Measurements from ENCODE around the gene FBXO2. TPM values are rescaled to one million over a fixed set of nuclear protein-coding genes. Genes with fewer than 3 reads are reported as not detected.
"Not testable (repeated sequence)": the region's sequence is repeated elsewhere in the genome, so short reads cannot be mapped to it uniquely, and the experiment has no call there.

FBXO2 gene
- total RNA-seq, 6 donors from 2014 or later = 8.2 to 18.0 (median 13.8) TPM

GRCh38 chr1:11615090-11615489 is 39.1 kb downstream of the FBXO2 start:
- H3K27ac ChIP-seq = no peak overlapping the region
- no peak overlapping the region for H3K4me3 ChIP-seq
- DNase-seq = no peak
- H3K36me3 ChIP-seq = no peaks in the 10 kb centered on the region
- WGBS, 2 donors = 42 to 55% methylated on average over 16 of the region's 16 CpGs
- no peak for ATAC-seq (ENCODE audit: low FRiP score in 2 of 2)
- H3K4me1 ChIP-seq = no peaks in the 10 kb centered on the region
- TF ChIP-seq POLR2AphosphoS5 (IDR thresholded peaks at IDR 0.05) (no peak), POLR2A (IDR thresholded peaks at IDR 0.05) (no peak), EP300 (IDR thresholded peaks at IDR 0.05) (no peak), CTCF (IDR thresholded peaks at IDR 0.05) (no peak)
- no peaks in the 10 kb centered on the region for H3K9me3 ChIP-seq
- no peaks in the 10 kb centered on the region for H3K27me3 ChIP-seq

GRCh38 chr1:11613347-11613746 is 40.9 kb downstream of the FBXO2 start:
- Histone ChIP-seq H3K9me3 (no peaks in the 10 kb centered on the region), H3K27ac (no peak overlapping the region), H3K4me1 (no peaks in the 10 kb centered on the region), H3K4me3 (no peak overlapping the region), H3K27me3 (no peaks in the 10 kb centered on the region), H3K36me3 (no peaks in the 10 kb centered on the region)
- WGBS, 2 donors = 81 to 82% methylated on average over 5 of the region's 5 CpGs
- ATAC-seq (ENCODE audit: low FRiP score in 2 of 2) (no peak), DNase-seq (no peak)
- TF ChIP-seq EP300 (IDR thresholded peaks at IDR 0.05) = no peak

- Histone ChIP-seq H3K36me3 (no peaks in the 10 kb centered on the region), H3K9me3 (no peaks in the 10 kb centered on the region), H3K4me3 (no peak overlapping the region), H3K27me3 (no peaks in the 10 kb centered on the region), H3K27ac (no peak overlapping the region), H3K4me1 (no peaks in the 10 kb centered on the region)
- no peak for ATAC-seq (ENCODE audit: low FRiP score in 2 of 2)
- no peak for DNase-seq
- no peak for TF ChIP-seq EP300 (IDR thresholded peaks at IDR 0.05)
- no peak for TF ChIP-seq POLR2AphosphoS5 (IDR thresholded peaks at IDR 0.05)
- TF ChIP-seq POLR2A (IDR thresholded peaks at IDR 0.05) = no peak
- TF ChIP-seq CTCF (IDR thresholded peaks at IDR 0.05) = no peak
- WGBS, 2 donors = 41 to 46% methylated on average over 7 of the region's 7 CpGs
Observed at GRCh38 chr1:11611638-11612327, 42.4 kb downstream of the FBXO2 start.

- WGBS, 2 donors = 56 to 67% methylated on average over 5 to 6 of the region's 6 CpGs
- Histone ChIP-seq H3K27ac (no peak overlapping the region), H3K9me3 (no peaks in the 10 kb centered on the region), H3K4me1 (no peaks in the 10 kb centered on the region), H3K27me3 (no peaks in the 10 kb centered on the region), H3K36me3 (no peaks in the 10 kb centered on the region), H3K4me3 (no peak overlapping the region)
- DNase-seq = no peak
- TF ChIP-seq EP300 (IDR thresholded peaks at IDR 0.05) (no peak), POLR2AphosphoS5 (IDR thresholded peaks at IDR 0.05) (no peak), POLR2A (IDR thresholded peaks at IDR 0.05) (no peak), CTCF (IDR thresholded peaks at IDR 0.05) (no peak)
- no peak for ATAC-seq (ENCODE audit: low FRiP score in 2 of 2)
Observed at GRCh38 chr1:11610629-11611180, 43.5 kb downstream of the FBXO2 start.

- not testable (repeated sequence) for DNase-seq; H3K9me3 ChIP-seq; H3K4me1 ChIP-seq; H3K27me3 ChIP-seq; H3K27ac ChIP-seq; H3K4me3 ChIP-seq; H3K36me3 ChIP-seq; ATAC-seq (ENCODE audit: low FRiP score in 2 of 2)
- 82 to 85% methylated on average over 11 of the region's 13 CpGs for WGBS, 2 donors
Observed at GRCh38 chr1:11609378-11609777, 44.9 kb downstream of the FBXO2 start.

GRCh38 chr1:11608596-11609130 is 45.6 kb downstream of the FBXO2 start:
- ATAC-seq (ENCODE audit: low FRiP score in 2 of 2); H3K4me1 ChIP-seq; H3K27me3 ChIP-seq; H3K9me3 ChIP-seq; H3K4me3 ChIP-seq; H3K27ac ChIP-seq; H3K36me3 ChIP-seq: not testable (repeated sequence)
- 97% methylated on average over 30 of the region's 37 CpGs; no CpG with 5 or more reads in 1 of the 2 donors for WGBS, 2 donors
- peak in 1 of 2 donors; percentile 69 for DNase-seq

Data from upper lobe of left lung (tissue), 6 donors.